ENCODE results near the gene COMP.

DNA sequence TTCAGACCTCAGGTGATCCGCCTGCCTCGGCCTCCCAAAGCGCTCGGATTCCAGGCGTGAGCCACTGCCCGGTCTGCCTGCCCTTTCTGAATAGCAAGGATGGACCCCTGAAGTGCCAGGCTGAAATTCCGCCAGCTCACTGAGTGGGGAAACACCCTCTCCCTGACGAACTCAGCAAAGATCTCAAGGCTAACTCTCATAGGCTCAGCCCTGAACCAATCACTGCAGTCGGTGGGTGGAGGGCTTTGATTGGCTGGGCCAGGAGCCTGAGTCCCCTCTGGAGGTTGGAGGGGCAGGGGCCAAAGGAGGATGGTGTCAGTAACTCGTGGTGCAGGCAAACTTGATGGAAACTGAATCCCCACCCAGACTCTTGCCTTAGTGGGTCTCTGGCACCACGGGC lies 11.2 kb upstream of the COMP start:
- no peak for TF ChIP-seq POLR2A (IDR thresholded peaks at IDR 0.05)
- TF ChIP-seq, protein P1, sequence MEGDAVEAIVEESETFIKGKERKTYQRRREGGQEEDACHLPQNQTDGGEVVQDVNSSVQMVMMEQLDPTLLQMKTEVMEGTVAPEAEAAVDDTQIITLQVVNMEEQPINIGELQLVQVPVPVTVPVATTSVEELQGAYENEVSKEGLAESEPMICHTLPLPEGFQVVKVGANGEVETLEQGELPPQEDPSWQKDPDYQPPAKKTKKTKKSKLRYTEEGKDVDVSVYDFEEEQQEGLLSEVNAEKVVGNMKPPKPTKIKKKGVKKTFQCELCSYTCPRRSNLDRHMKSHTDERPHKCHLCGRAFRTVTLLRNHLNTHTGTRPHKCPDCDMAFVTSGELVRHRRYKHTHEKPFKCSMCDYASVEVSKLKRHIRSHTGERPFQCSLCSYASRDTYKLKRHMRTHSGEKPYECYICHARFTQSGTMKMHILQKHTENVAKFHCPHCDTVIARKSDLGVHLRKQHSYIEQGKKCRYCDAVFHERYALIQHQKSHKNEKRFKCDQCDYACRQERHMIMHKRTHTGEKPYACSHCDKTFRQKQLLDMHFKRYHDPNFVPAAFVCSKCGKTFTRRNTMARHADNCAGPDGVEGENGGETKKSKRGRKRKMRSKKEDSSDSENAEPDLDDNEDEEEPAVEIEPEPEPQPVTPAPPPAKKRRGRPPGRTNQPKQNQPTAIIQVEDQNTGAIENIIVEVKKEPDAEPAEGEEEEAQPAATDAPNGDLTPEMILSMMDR (IDR thresholded peaks at IDR 0.05) = no peak
